ENCODE results near the gene RPS6KA5. TPM values are rescaled to one million over a fixed set of nuclear protein-coding genes. Genes with fewer than 3 reads are reported as not detected.

The RPS6KA5 gene
- polyA plus RNA-seq, 2 donors, result 0.83 to 2.3 TPM

GRCh38 chr14:90897022-90897421 is 163.4 kb downstream of the RPS6KA5 start:
- H3K36me3 ChIP-seq (ENCODE audit: control insufficient read depth in 2 of 2, insufficient read depth in 2 of 2, low read length in 1 of 2), result peaks cover 0 to 7% of the 10 kb centered on the region in 2 donors

DNA sequence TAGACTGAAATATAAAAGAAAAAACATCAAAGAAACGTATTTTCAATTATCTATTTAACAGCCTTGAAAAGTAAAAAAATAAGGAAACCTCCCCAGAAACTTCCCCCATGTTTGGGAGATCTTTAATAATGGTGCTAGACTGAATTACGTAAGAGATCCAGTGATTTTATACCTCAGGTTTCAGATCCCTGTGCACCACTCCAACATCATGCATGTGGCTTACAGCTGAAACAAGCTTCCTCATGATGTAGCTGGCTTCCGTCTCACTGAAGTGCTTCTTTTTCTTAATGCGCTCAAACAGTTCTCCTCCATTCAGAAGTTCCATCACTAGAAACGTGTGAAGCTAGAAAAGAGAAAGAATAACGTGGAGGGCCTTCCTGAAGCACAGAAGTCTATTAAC is 166.2 kb downstream of the RPS6KA5 start:
- Histone ChIP-seq H3K27ac (ENCODE audit: low read depth in 2 of 2, low read length in 1 of 2) (no peak overlapping the region), H3K36me3 (ENCODE audit: control insufficient read depth in 2 of 2, insufficient read depth in 2 of 2, low read length in 1 of 2) (peaks cover 0 to 7% of the 10 kb centered on the region in 2 donors), H3K9me3 (ENCODE audit: control insufficient read depth in 2 of 2, insufficient read depth in 1 of 2, low read depth in 1 of 2, low read length in 1 of 2) (no peaks in the 10 kb centered on the region), H3K27me3 (ENCODE audit: control insufficient read depth in 1 of 2, insufficient read depth in 2 of 2, low read length in 2 of 2) (no peaks in the 10 kb centered on the region), H3K4me3 (ENCODE audit: low read depth in 1 of 2, low read length in 2 of 2) (no peak overlapping the region), H3K4me1 (ENCODE audit: control insufficient read depth in 2 of 2, insufficient read depth in 2 of 2, low read length in 1 of 2) (no peaks in the 10 kb centered on the region)
- 86% methylated on average over 6 of the region's 6 CpGs for WGBS, 2 donors

More at GRCh38 chr14:90897022-90897421, 163.4 kb downstream of the RPS6KA5 start:
- H3K9me3 ChIP-seq (ENCODE audit: control insufficient read depth in 2 of 2, insufficient read depth in 1 of 2, low read depth in 1 of 2, low read length in 1 of 2), result no peaks in the 10 kb centered on the region
- no peak overlapping the region for H3K4me3 ChIP-seq (ENCODE audit: low read depth in 1 of 2, low read length in 2 of 2)
- WGBS, 2 donors, result 92 to 98% methylated on average over 6 of the region's 6 CpGs
- H3K4me1 ChIP-seq (ENCODE audit: control insufficient read depth in 2 of 2, insufficient read depth in 2 of 2, low read length in 1 of 2), result no peaks in the 10 kb centered on the region
- H3K27me3 ChIP-seq (ENCODE audit: control insufficient read depth in 1 of 2, insufficient read depth in 2 of 2, low read length in 2 of 2), result no peaks in the 10 kb centered on the region
- no peak overlapping the region for H3K27ac ChIP-seq (ENCODE audit: low read depth in 2 of 2, low read length in 1 of 2)

GRCh38 chr14:90893510-90893909 is 166.9 kb downstream of the RPS6KA5 start:
- H3K4me1 ChIP-seq (ENCODE audit: control insufficient read depth in 2 of 2, insufficient read depth in 2 of 2, low read length in 1 of 2), result no peaks in the 10 kb centered on the region
- no peaks in the 10 kb centered on the region for H3K27me3 ChIP-seq (ENCODE audit: control insufficient read depth in 1 of 2, insufficient read depth in 2 of 2, low read length in 2 of 2)
- no peak overlapping the region for H3K27ac ChIP-seq (ENCODE audit: low read depth in 2 of 2, low read length in 1 of 2)
- peaks cover 0 to 3% of the 10 kb centered on the region in 2 donors for H3K36me3 ChIP-seq (ENCODE audit: control insufficient read depth in 2 of 2, insufficient read depth in 2 of 2, low read length in 1 of 2)
- no peaks in the 10 kb centered on the region for H3K9me3 ChIP-seq (ENCODE audit: control insufficient read depth in 2 of 2, insufficient read depth in 1 of 2, low read depth in 1 of 2, low read length in 1 of 2)
- 89 to 92% methylated on average over 2 of the region's 2 CpGs for WGBS, 2 donors
- no peak overlapping the region for H3K4me3 ChIP-seq (ENCODE audit: low read depth in 1 of 2, low read length in 2 of 2)

DNA sequence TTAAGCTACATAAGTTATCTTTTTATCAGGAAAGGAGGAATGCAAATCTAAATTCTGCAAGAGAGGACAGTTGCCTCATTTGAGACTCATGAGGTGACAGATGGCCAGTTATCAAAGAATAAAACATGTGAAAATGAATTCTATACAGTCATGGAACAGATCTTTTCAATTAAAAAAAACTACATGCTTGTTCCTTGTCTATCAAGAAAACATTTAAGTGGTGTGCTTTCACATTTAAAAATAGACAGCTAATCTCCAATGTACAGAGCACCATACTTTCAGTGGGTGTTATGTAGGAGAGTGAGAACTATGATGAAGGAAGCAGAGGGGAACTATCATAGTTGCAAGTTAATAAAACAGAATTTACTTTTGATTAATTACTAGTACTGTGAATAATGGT is 167.5 kb downstream of the RPS6KA5 start:
- H3K36me3 ChIP-seq (ENCODE audit: control insufficient read depth in 2 of 2, insufficient read depth in 2 of 2, low read length in 1 of 2), result peaks cover 0 to 3% of the 10 kb centered on the region in 2 donors
- no peaks in the 10 kb centered on the region for H3K9me3 ChIP-seq (ENCODE audit: control insufficient read depth in 2 of 2, insufficient read depth in 1 of 2, low read depth in 1 of 2, low read length in 1 of 2)
- H3K4me3 ChIP-seq (ENCODE audit: low read depth in 1 of 2, low read length in 2 of 2), result no peak overlapping the region
- H3K27ac ChIP-seq (ENCODE audit: low read depth in 2 of 2, low read length in 1 of 2), result no peak overlapping the region
- no peaks in the 10 kb centered on the region for H3K4me1 ChIP-seq (ENCODE audit: control insufficient read depth in 2 of 2, insufficient read depth in 2 of 2, low read length in 1 of 2)
- no peaks in the 10 kb centered on the region for H3K27me3 ChIP-seq (ENCODE audit: control insufficient read depth in 1 of 2, insufficient read depth in 2 of 2, low read length in 2 of 2)

GRCh38 chr14:90891326-90891725 is 169.1 kb downstream of the RPS6KA5 start:
- 95 to 98% methylated on average over 1 of the region's 1 CpG for WGBS, 2 donors
- H3K27ac ChIP-seq (ENCODE audit: low read depth in 2 of 2, low read length in 1 of 2), result no peak overlapping the region

GRCh38 chr14:90890322-90891020 is 170.0 kb downstream of the RPS6KA5 start:
- no peak overlapping the region for H3K27ac ChIP-seq (ENCODE audit: low read depth in 2 of 2, low read length in 1 of 2)

More at GRCh38 chr14:90891326-90891725, 169.1 kb downstream of the RPS6KA5 start:
- no peaks in the 10 kb centered on the region for H3K9me3 ChIP-seq (ENCODE audit: control insufficient read depth in 2 of 2, insufficient read depth in 1 of 2, low read depth in 1 of 2, low read length in 1 of 2)
- no peak overlapping the region for H3K4me3 ChIP-seq (ENCODE audit: low read depth in 1 of 2, low read length in 2 of 2)
- H3K36me3 ChIP-seq (ENCODE audit: control insufficient read depth in 2 of 2, insufficient read depth in 2 of 2, low read length in 1 of 2), result no peaks in the 10 kb centered on the region
- no peaks in the 10 kb centered on the region for H3K4me1 ChIP-seq (ENCODE audit: control insufficient read depth in 2 of 2, insufficient read depth in 2 of 2, low read length in 1 of 2)
- no peaks in the 10 kb centered on the region for H3K27me3 ChIP-seq (ENCODE audit: control insufficient read depth in 1 of 2, insufficient read depth in 2 of 2, low read length in 2 of 2)

DNA sequence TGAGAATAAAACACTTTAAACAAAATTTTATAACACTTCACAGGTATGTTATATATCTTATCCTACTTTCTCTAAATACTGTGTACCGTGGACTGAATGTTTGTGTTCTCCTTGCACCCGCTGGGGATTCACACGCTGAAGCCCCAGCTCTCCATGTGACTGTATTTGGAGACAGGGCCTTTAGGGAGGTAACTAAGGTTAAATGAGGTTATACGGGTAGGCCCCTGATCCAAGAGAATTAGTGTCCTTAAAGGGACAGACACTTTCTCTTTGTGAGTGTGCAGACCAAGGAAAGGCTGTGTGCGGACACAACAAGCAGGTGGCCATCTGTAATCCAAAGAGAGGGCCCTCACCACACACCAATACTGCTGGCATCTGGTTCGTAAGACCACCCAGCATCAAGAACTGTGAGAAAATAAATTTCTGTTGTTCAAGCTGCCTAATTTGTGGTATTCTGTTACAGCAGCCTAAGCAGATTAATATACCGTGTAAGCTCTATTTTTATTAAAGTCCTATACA is 174.1 kb downstream of the RPS6KA5 start:
- no peak overlapping the region for H3K4me3 ChIP-seq (ENCODE audit: low read depth in 1 of 2, low read length in 2 of 2)
- H3K36me3 ChIP-seq (ENCODE audit: control insufficient read depth in 2 of 2, insufficient read depth in 2 of 2, low read length in 1 of 2), result peaks cover 0 to 5% of the 10 kb centered on the region in 2 donors
- no peaks in the 10 kb centered on the region for H3K4me1 ChIP-seq (ENCODE audit: control insufficient read depth in 2 of 2, insufficient read depth in 2 of 2, low read length in 1 of 2)
- no peaks in the 10 kb centered on the region for H3K27me3 ChIP-seq (ENCODE audit: control insufficient read depth in 1 of 2, insufficient read depth in 2 of 2, low read length in 2 of 2)
- no peak overlapping the region for H3K27ac ChIP-seq (ENCODE audit: low read depth in 2 of 2, low read length in 1 of 2)
- 92 to 94% methylated on average over 7 of the region's 7 CpGs for WGBS, 2 donors
- no peaks in the 10 kb centered on the region for H3K9me3 ChIP-seq (ENCODE audit: control insufficient read depth in 2 of 2, insufficient read depth in 1 of 2, low read depth in 1 of 2, low read length in 1 of 2)

More at GRCh38 chr14:90890322-90891020, 170.0 kb downstream of the RPS6KA5 start:
- H3K36me3 ChIP-seq (ENCODE audit: control insufficient read depth in 2 of 2, insufficient read depth in 2 of 2, low read length in 1 of 2), result no peaks in the 10 kb centered on the region
- H3K27me3 ChIP-seq (ENCODE audit: control insufficient read depth in 1 of 2, insufficient read depth in 2 of 2, low read length in 2 of 2), result no peaks in the 10 kb centered on the region
- no peaks in the 10 kb centered on the region for H3K4me1 ChIP-seq (ENCODE audit: control insufficient read depth in 2 of 2, insufficient read depth in 2 of 2, low read length in 1 of 2)
- no peak overlapping the region for H3K4me3 ChIP-seq (ENCODE audit: low read depth in 1 of 2, low read length in 2 of 2)
- H3K9me3 ChIP-seq (ENCODE audit: control insufficient read depth in 2 of 2, insufficient read depth in 1 of 2, low read depth in 1 of 2, low read length in 1 of 2), result no peaks in the 10 kb centered on the region
- WGBS, 2 donors, result 91 to 93% methylated on average over 10 of the region's 10 CpGs

DNA sequence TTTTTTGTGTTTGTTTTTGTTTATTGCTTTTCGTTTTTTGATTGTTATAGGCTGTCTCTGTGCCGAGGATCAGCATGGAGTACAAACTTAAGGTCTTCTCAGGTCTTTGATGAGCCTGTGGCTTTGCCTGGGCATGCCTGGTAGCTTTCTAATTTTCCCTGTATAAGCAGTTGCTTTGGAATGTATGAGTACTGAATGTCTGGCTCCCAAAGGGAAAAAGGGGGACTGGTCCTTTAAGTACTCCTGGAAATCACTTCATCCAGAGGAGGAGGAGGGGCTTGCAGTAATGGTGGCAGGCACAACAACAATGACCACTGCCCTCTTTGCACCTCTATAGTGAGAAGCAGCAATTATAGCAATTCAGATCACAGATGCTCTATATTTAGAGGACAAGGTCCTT is 176.7 kb downstream of the RPS6KA5 start:
- Histone ChIP-seq H3K27ac (ENCODE audit: low read depth in 2 of 2, low read length in 1 of 2) (no peak overlapping the region), H3K4me1 (ENCODE audit: control insufficient read depth in 2 of 2, insufficient read depth in 2 of 2, low read length in 1 of 2) (no peaks in the 10 kb centered on the region), H3K9me3 (ENCODE audit: control insufficient read depth in 2 of 2, insufficient read depth in 1 of 2, low read depth in 1 of 2, low read length in 1 of 2) (no peaks in the 10 kb centered on the region), H3K27me3 (ENCODE audit: control insufficient read depth in 1 of 2, insufficient read depth in 2 of 2, low read length in 2 of 2) (no peaks in the 10 kb centered on the region), H3K36me3 (ENCODE audit: control insufficient read depth in 2 of 2, insufficient read depth in 2 of 2, low read length in 1 of 2) (peaks cover 0 to 8% of the 10 kb centered on the region in 2 donors), H3K4me3 (ENCODE audit: low read depth in 1 of 2, low read length in 2 of 2) (no peak overlapping the region)
- 53 to 85% methylated on average over 2 of the region's 2 CpGs for WGBS, 2 donors

DNA sequence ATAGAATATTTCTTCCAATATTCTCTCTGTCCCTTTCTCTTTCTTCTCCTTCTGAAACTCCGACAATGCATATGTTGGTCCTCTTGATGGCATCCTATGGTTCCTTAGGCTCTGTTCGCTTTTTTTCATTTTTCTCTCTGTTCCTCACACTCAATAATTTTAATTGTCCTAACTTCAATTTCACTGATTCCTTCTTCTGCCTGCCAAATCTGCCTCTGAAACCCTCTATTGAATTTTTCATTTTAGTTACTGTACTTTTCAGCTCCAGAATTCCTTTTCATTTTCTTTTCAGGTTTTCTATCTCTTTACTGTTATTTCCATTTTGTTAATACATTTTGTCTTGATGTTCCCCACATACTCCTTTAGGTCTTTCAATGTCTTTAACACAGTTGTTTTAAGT is 177.2 kb downstream of the RPS6KA5 start:
- Histone ChIP-seq H3K27me3 (ENCODE audit: control insufficient read depth in 1 of 2, insufficient read depth in 2 of 2, low read length in 2 of 2) (no peaks in the 10 kb centered on the region), H3K9me3 (ENCODE audit: control insufficient read depth in 2 of 2, insufficient read depth in 1 of 2, low read depth in 1 of 2, low read length in 1 of 2) (no peaks in the 10 kb centered on the region), H3K4me3 (ENCODE audit: low read depth in 1 of 2, low read length in 2 of 2) (no peak overlapping the region), H3K27ac (ENCODE audit: low read depth in 2 of 2, low read length in 1 of 2) (no peak overlapping the region), H3K36me3 (ENCODE audit: control insufficient read depth in 2 of 2, insufficient read depth in 2 of 2, low read length in 1 of 2) (peaks cover 0 to 8% of the 10 kb centered on the region in 2 donors), H3K4me1 (ENCODE audit: control insufficient read depth in 2 of 2, insufficient read depth in 2 of 2, low read length in 1 of 2) (no peaks in the 10 kb centered on the region)
- 99 to 100% methylated on average over 2 of the region's 2 CpGs for WGBS, 2 donors

GRCh38 chr14:90880282-90880681 is 180.2 kb downstream of the RPS6KA5 start:
- Histone ChIP-seq H3K27me3 (ENCODE audit: control insufficient read depth in 1 of 2, insufficient read depth in 2 of 2, low read length in 2 of 2) (no peaks in the 10 kb centered on the region), H3K36me3 (ENCODE audit: control insufficient read depth in 2 of 2, insufficient read depth in 2 of 2, low read length in 1 of 2) (peaks cover 0 to 8% of the 10 kb centered on the region in 2 donors), H3K4me3 (ENCODE audit: low read depth in 1 of 2, low read length in 2 of 2) (no peak overlapping the region), H3K4me1 (ENCODE audit: control insufficient read depth in 2 of 2, insufficient read depth in 2 of 2, low read length in 1 of 2) (no peaks in the 10 kb centered on the region), H3K9me3 (ENCODE audit: control insufficient read depth in 2 of 2, insufficient read depth in 1 of 2, low read depth in 1 of 2, low read length in 1 of 2) (no peaks in the 10 kb centered on the region), H3K27ac (ENCODE audit: low read depth in 2 of 2, low read length in 1 of 2) (no peak overlapping the region)
- 97% methylated on average over 2 of the region's 2 CpGs for WGBS, 2 donors
